Keratinocyte (primary cell): Measurements from ENCODE around the gene HAO2. TPM values are rescaled to one million over a fixed set of nuclear protein-coding genes. Genes with fewer than 3 reads are reported as not detected.
"Not testable (repeated sequence)": the region's sequence is repeated elsewhere in the genome, so short reads cannot be mapped to it uniquely, and the experiment has no call there.

Experiments
- DNase-seq: peaks from one replicate; pipeline ENCODE4 v3.0.0-alpha.2; 2011; ENCODE audit warnings: low read depth, missing footprints, low spot score
- FAIRE-seq: peaks from 2 replicates; lab custom pipeline; 2011; peaks lifted over from hg19 to GRCh38; lab: Jason Lieb, UNC
- H2AFZ ChIP-seq: 2 replicates; pipeline ENCODE4 v1.6.0; 2012; ENCODE audit warnings: low read length, control low read depth, inconsistent platforms; ENCODE audit not compliant: control insufficient read depth
- H3K27ac ChIP-seq: 2 replicates; pipeline ENCODE4 v1.5.1; 2011; ENCODE audit warnings: low read length; ENCODE audit not compliant: control insufficient read depth, insufficient read depth
- H3K27me3 ChIP-seq: 3 replicates; pipeline ENCODE4 v1.6.0; 2011; ENCODE audit warnings: low read length; ENCODE audit not compliant: control insufficient read depth, insufficient read depth; ENCODE audit errors: extremely low read depth
- H3K36me3 ChIP-seq, 2 experiments: 2 replicates in 1 of 2; 3 replicates in 1 of 2; pipeline ENCODE4 v1.5.1; 2011; ENCODE audit warnings: low read length in 2 of 2, mild to moderate bottlenecking in 1 of 2; ENCODE audit not compliant: control insufficient read depth in 2 of 2, insufficient read depth in 2 of 2; ENCODE audit errors: extremely low read depth in 1 of 2
- H3K4me1 ChIP-seq: 3 replicates; pipeline ENCODE4 v1.5.1; 2011; ENCODE audit warnings: low read length; ENCODE audit not compliant: control insufficient read depth, insufficient read depth; ENCODE audit errors: extremely low read depth
- H3K4me2 ChIP-seq: 3 replicates; pipeline ENCODE4 v1.6.0; 2011; ENCODE audit warnings: low read depth, low read length; ENCODE audit not compliant: control insufficient read depth, insufficient read depth; ENCODE audit errors: extremely low read depth
- H3K4me3 ChIP-seq, 3 experiments: fragments of 200-600 bp in 1 of 3; sonication (generic) in 1 of 3; 2 replicates in 2 of 3; 3 replicates in 1 of 3; pipeline ENCODE4 v1.5.1; 2011 to 2016; ENCODE audit warnings: low read length in 3 of 3, mild to moderate bottlenecking in 3 of 3, control low read depth in 2 of 3, inconsistent platforms in 1 of 3, low read depth in 1 of 3, mixed read lengths in 1 of 3, mixed run types in 1 of 3, moderate library complexity in 1 of 3; ENCODE audit not compliant: control insufficient read depth in 2 of 3, insufficient read depth in 2 of 3; ENCODE audit errors: extremely low read depth in 1 of 3
- H3K79me2 ChIP-seq: 2 replicates; pipeline ENCODE4 v1.6.0; 2012; ENCODE audit warnings: low read length; ENCODE audit not compliant: control insufficient read depth, insufficient read depth
- H3K9ac ChIP-seq: 3 replicates; pipeline ENCODE4 v1.6.0; 2011; ENCODE audit warnings: low read length; ENCODE audit not compliant: control insufficient read depth, insufficient read depth; ENCODE audit errors: extremely low read depth
- H3K9me1 ChIP-seq: 3 replicates; pipeline ENCODE4 v1.6.0; 2011; ENCODE audit warnings: low read length; ENCODE audit not compliant: control insufficient read depth, insufficient read depth; ENCODE audit errors: extremely low read depth
- H3K9me3 ChIP-seq: 2 replicates; pipeline ENCODE4 v1.5.1; 2012; ENCODE audit warnings: low read depth, low read length; ENCODE audit not compliant: control insufficient read depth
- H4K20me1 ChIP-seq: 3 replicates; pipeline ENCODE4 v1.6.0; 2011; ENCODE audit warnings: low read length; ENCODE audit not compliant: control insufficient read depth, insufficient read depth; ENCODE audit errors: extremely low read depth
- EZH2 ChIP-seq: IDR thresholded peaks from one replicate; pipeline ENCODE4 v1.6.1; 2012; ENCODE audit warnings: inconsistent platforms, mild to moderate bottlenecking, low read length, moderate library complexity
- dilution Hi-C: fragments of 300-500 bp; cut with MboI; formaldehyde crosslinking; loops from one replicate; pipeline ENCODE4 v1.7.0; 2020; ENCODE audit warnings: low sequenced_read_pairs; ENCODE audit not compliant: extremely low pct_ligation_motif_present
- polyA plus RNA-seq, 5 experiments: library from polyadenylated mRNA; depleted of rRNA in 3 of 5; stranded (reverse) in 3 of 5; stranded (forward) in 1 of 5; unstranded in 1 of 5; fragments of >200 nt; gene quantifications; 1 replicate in 1 of 5; 2 replicates in 3 of 5; 3 replicates in 1 of 5; pipeline versions ENCODE4 v1.2.1 to v1.2.3, GENCODE V29; 2011 to 2012; ENCODE audit warnings: missing spikeins in 2 of 5, low read depth in 1 of 5, low replicate concordance in 1 of 5
- TF ChIP-seq, protein P1 (sequence below), 3 experiments: IDR thresholded peaks in 1 of 3; conservative IDR thresholded peaks in 1 of 3; optimal IDR thresholded peaks in 1 of 3; 2 replicates in 2 of 3; 3 replicates in 1 of 3; pipeline versions ENCODE3 to v1.5.1; 2011; ENCODE audit warnings: low read length in 3 of 3, mild to moderate bottlenecking in 3 of 3, moderate library complexity in 2 of 3, control low read depth in 1 of 3, inconsistent platforms in 1 of 3; ENCODE audit not compliant: insufficient read depth in 2 of 3; ENCODE audit errors: extremely low read depth in 1 of 3

HAO2 gene
- polyA plus RNA-seq, 1 donor (not counting 4 experiments of a cell fraction or from before 2014, with no cell fraction given) = not detected

GRCh38 chr1:119347858-119348257 lies 20.7 kb upstream of the HAO2 start:
- Histone ChIP-seq H3K79me2 (no peaks in the 10 kb centered on the region), H3K27me3 (no peaks in the 10 kb centered on the region), H4K20me1 (no peaks in the 10 kb centered on the region), H3K4me3 (no peak overlapping the region), H3K9me3 (no peaks in the 10 kb centered on the region), H3K27ac (no peak overlapping the region), H3K9me1 (no peaks in the 10 kb centered on the region), H3K9ac (no peak overlapping the region), H3K4me2 (no peak overlapping the region), H3K36me3 (no peaks in the 10 kb centered on the region), H2AFZ (peak overlapping the region; percentile 6), H3K4me1 (no peaks in the 10 kb centered on the region)
- FAIRE-seq (no peak), DNase-seq (no peak)
- dilution Hi-C loops = no loop called here
- TF ChIP-seq EZH2 = no peak
- TF ChIP-seq, protein P1, sequence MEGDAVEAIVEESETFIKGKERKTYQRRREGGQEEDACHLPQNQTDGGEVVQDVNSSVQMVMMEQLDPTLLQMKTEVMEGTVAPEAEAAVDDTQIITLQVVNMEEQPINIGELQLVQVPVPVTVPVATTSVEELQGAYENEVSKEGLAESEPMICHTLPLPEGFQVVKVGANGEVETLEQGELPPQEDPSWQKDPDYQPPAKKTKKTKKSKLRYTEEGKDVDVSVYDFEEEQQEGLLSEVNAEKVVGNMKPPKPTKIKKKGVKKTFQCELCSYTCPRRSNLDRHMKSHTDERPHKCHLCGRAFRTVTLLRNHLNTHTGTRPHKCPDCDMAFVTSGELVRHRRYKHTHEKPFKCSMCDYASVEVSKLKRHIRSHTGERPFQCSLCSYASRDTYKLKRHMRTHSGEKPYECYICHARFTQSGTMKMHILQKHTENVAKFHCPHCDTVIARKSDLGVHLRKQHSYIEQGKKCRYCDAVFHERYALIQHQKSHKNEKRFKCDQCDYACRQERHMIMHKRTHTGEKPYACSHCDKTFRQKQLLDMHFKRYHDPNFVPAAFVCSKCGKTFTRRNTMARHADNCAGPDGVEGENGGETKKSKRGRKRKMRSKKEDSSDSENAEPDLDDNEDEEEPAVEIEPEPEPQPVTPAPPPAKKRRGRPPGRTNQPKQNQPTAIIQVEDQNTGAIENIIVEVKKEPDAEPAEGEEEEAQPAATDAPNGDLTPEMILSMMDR (optimal IDR thresholded peaks at IDR 0.05 in 1 of 3, IDR thresholded peaks at IDR 0.05 in 1 of 3, conservative IDR thresholded peaks at IDR 0.05 in 1 of 3; ENCODE audit: extremely low read depth in 1 of 3, insufficient read depth in 2 of 3, low read length in 3 of 3) = no peak

GRCh38 chr1:119348941-119349340 lies 19.6 kb upstream of the HAO2 start:
- no peaks in the 10 kb centered on the region for H3K27me3 ChIP-seq
- no peaks in the 10 kb centered on the region for H3K9me3 ChIP-seq
- no peak overlapping the region for H3K4me3 ChIP-seq
- H4K20me1 ChIP-seq = no peaks in the 10 kb centered on the region
- H3K79me2 ChIP-seq = no peaks in the 10 kb centered on the region
- H3K4me1 ChIP-seq = no peaks in the 10 kb centered on the region
- TF ChIP-seq EZH2 = no peak
- TF ChIP-seq, protein P1 (optimal IDR thresholded peaks at IDR 0.05 in 1 of 3, IDR thresholded peaks at IDR 0.05 in 1 of 3, conservative IDR thresholded peaks at IDR 0.05 in 1 of 3; ENCODE audit: extremely low read depth in 1 of 3, insufficient read depth in 2 of 3, low read length in 3 of 3) = no peak
- H3K9ac ChIP-seq = no peak overlapping the region
- dilution Hi-C loops = no loop called here
- H3K4me2 ChIP-seq = no peak overlapping the region
- no peaks in the 10 kb centered on the region for H3K9me1 ChIP-seq
- DNase-seq (no peak), FAIRE-seq (no peak)
- no peaks in the 10 kb centered on the region for H3K36me3 ChIP-seq
- H2AFZ ChIP-seq = no peak overlapping the region
- no peak overlapping the region for H3K27ac ChIP-seq

DNA sequence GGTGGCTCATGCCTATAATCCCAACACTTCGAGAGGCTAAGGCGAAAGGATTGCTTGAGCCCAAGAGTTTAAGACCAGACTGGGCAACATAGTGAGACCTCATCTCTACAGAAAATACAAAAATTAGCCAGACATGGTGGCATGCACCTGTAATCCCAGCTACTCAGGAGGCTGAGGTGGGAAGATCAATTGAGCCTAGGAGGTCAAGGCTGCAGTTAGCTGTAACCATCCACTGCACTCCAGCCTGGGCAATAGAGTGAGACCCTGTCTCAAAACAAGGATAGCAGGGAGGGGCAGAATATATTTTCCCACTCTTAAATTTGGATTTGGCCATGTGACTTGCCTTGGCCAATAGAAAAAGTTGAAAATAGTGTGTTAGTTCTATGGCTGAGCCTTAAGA lies 17.7 kb upstream of the HAO2 start:
- dilution Hi-C loops, H3K9ac ChIP-seq, H3K9me3 ChIP-seq, H3K4me2 ChIP-seq, H3K4me1 ChIP-seq, H4K20me1 ChIP-seq, H3K9me1 ChIP-seq, H3K36me3 ChIP-seq, H3K27ac ChIP-seq, H3K79me2 ChIP-seq, FAIRE-seq, H2AFZ ChIP-seq, H3K4me3 ChIP-seq, DNase-seq, H3K27me3 ChIP-seq: not testable (repeated sequence)
